Stimulated activated CD4-positive, alpha-beta T cell treated with anti-CD3 and anti-CD28 coated beads, Interleukin-12 subunit alpha, Interleukin-12 subunit beta, amount 100 ng/mL, for 48 hours (primary cell): ENCODE results near the gene KRTAP25-1.

ENCODE experiments used
- DNase-seq, 3 donors: peaks; one replicate each; pipeline ENCODE4 v3.0.0-alpha.2; 2020; ENCODE audit warnings: low read depth in 2 of 3, low spot score in 1 of 3

Gene KRTAP25-1

GRCh38 chr21:30249936-30250335 is 39.4 kb downstream of the KRTAP25-1 start:
- DNase-seq = no peak

- no peak for DNase-seq
Observed at GRCh38 chr21:30248844-30249243, 40.5 kb downstream of the KRTAP25-1 start.

GRCh38 chr21:30245061-30245460 is 44.3 kb downstream of the KRTAP25-1 start:
- DNase-seq = no peak

GRCh38 chr21:30243691-30244090 is 45.6 kb downstream of the KRTAP25-1 start:
- no peak for DNase-seq

GRCh38 chr21:30240661-30241060 is 48.7 kb downstream of the KRTAP25-1 start:
- DNase-seq = no peak
